Stimulated activated CD4-positive, alpha-beta T cell treated with anti-CD3 and anti-CD28 coated beads, Interleukin-4, amount 100 ng/mL, for 24 hours (primary cell): ENCODE results near the gene OLR1.

Experiments used
- DNase-seq: peaks from one replicate; pipeline ENCODE4 v3.0.0-alpha.2; 2020

OLR1 gene

DNA sequence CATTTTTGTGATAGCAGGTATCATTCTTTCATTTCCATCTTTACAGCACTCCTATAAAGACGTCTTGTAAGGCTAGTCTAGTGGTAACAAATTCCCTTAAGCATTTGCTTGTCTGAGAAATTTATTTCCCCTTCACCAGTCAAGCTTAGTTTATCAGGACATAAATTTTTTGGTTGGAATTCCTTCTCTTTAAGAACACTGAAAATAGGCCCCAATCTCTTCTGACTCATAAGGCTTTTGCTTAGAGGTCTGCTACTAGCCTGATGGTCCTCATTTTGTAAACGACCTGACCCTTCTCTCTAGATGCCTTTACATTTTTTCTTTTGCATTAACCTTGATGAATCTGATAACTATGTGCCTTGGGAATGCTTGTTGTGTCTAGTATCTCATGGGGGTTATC lies 20.3 kb downstream of the OLR1 start:
- no peak for DNase-seq

DNA sequence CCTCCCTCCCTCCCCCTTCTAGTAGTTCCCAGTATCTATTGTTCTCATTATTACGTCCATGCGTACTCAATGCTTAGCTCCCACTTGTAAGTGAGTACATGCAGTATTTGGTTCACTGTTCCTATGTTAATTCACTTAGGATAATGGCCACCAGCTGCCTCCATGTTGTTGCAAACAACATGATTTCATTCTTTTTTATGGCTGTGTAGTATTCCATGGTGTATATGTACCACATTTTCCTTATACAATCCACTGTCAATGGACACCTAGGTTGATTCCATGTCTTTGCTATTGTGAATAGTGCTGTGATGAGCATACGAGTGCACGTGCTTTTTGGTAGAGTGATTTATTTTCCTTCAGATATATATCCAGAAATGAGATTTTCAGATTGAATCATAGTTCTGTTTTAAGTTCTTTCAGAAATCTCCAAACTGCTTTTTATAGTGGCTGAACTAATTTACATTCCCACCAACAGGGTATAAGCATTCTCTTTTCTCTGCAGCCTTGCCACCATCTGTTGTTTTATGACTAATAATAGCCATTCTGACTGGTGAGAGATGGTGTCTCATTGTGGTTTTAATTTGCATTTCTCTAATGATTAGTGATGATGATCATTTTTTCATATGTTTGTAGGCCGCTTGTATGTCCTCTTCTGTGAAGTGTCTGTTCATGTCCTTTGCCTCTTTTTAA lies 24.1 kb downstream of the OLR1 start:
- no peak for DNase-seq

DNA sequence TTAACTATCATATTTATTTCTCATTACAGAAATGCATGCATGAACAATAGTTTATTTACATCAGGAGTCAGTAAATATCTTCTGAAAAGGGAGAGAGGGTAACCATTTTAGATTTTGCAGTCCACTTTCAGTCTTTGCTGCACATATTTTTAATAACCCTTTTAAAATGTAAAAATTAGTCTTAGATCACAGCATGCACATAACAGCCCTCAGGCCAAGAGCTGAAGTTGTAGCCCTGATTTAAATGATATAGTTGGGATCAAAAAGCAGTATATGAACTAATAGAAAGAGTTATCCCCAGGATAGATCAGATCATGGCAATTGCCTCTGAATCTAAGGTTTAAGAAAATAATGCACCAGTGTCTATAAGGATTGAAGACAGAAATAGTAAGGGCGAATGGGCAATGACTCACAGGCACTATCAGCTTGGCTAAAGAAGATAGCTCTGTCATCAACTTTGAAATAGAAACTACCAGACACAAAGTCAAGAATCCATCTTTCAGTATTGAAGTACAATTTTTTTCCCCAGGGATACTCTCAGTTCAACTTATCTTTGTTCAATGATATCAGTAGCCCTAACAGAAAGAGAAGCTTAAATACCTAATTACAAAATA lies 28.8 kb downstream of the OLR1 start:
- no peak for DNase-seq

DNA sequence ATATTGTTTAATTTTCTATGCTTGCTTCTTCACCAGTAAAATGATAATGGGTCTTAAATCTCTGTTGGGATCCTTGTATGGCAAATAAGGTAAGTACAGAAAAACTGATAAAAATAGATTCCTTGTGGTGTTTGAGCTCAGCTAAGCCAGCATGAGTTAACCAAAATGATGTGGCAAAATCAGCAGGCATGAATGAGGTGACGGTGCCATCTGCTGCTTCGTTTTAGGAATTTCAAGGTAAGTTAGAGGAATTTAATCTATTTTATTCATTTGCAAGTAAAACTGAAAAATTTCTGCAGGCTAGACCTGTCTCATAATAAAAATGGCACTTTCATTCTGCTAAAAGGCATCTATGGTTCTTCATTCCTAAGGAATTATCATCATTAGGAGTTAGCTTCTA lies 31.9 kb downstream of the OLR1 start:
- DNase-seq = peak; percentile 55

DNA sequence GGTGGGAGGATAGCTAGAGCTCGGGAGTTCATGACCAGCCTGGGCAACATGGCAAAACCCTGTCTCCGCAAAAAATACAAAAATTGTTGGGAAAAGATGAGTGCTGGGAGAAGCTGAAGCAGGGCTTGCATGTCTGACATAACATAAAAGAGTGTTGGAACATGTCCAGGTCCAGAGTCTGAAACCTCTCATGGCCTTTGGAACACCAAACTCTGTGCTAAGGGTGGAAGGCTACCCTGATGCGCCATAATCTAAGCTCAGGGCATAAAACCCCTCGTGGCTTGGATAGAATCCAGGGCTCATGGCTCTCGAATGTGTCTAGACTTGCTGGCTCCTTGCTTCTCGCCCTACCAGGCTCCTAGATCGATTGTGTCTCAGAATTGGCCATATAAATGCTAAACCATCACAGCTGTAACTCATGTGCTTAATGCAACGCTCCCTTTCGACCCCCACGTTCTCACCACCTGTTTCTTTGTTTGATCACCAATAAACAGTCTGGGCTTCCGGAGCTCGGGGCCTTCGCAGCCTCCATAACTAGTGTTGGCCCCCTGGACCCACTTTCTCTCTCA lies 35.2 kb downstream of the OLR1 start:
- DNase-seq = no peak

DNA sequence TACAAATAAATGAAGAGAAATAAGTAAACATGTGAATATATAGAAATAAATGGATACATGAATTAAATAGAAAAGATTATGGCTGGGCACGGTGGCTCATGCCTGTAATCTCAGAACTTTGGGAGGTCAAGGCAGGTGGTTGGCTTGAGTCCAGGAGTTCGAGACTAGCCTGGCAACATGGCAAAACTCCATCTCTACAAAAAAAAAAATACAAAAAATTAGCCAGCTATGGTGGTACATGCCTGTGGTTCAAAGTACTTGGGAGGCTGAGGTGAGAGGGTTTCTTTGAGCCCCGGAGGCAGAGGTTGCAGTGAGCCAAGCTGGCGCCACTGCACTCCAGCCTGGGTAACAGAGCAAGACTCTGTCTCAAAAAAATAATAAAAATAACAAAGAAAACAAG lies 36.8 kb downstream of the OLR1 start:
- no peak for DNase-seq

DNA sequence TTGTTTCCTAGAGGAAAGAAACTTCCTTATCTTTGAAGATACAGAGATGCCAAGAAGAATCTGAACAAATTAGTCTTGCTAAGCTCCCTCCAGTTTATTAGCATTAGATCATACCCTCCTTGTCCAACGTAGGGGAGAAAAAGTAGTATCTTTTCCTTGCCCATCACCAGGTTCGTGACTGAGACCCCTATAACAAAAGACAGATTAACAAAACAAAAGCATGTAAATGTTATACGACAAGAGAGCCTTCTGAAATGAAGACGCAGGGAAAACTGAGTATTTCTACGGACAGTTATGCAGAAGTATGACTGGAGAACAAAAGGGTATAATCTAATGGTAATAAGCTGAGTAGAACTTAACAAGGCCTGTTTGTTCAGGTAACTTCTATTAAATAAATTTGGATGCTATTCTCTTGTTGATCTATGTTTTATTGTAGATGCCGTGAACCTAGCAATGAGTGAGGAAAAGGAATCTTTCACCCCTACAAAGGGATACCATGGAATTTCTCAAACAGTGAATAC lies 39.0 kb downstream of the OLR1 start:
- DNase-seq = no peak

DNA sequence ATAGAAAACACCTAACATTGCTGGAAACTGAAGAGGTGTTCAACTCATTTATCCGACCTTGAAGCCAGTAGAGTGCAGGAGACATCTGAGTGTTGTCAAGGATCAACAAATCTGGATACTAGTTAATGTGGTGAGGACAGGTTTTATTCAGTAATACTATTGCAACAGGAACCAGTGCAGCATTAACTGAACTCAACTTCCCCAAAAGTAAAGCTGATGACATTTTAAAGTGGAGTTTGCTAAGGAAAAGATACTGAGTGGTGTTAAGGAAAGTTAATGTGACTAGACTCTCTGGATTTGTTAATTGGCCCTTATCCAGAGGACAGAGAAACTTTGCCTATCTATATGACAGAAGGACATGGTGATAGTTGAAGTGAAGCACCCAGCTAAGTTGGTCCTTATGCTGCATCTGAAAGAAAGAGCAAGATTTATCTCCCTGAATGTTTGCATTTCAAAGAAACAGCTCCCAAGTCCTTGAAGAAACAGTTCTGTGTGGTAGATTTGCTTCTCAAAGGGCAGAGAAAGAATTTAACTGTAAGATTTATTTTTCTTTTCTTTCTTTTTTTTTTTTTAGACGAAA lies 40.7 kb downstream of the OLR1 start:
- DNase-seq = no peak

DNA sequence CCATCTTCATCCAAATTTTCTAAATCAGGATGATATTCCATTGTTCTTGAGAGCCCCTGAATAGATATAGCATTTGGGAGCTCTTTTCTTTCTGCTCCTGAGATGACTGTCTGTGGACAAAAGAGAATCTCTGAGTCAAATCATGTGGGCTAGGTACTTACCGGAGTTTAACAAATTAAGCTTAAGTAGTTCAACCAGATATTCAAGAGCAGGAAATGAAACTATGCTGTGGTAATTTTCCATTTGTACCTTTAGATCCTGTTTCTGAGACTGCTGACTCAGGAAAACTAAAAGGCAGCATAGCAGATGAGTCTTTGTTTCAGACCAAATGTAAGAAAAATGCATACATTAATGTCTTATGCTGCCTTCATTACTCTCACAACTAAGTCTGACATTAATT lies 41.9 kb downstream of the OLR1 start, which contains the start of gene CLEC7A:
CLEC7A (minus strand) TSS at position 158 of the 400 bp plus-strand sequence; CDS start at position 41, 117 bp downstream.
- DNase-seq = no peak

DNA sequence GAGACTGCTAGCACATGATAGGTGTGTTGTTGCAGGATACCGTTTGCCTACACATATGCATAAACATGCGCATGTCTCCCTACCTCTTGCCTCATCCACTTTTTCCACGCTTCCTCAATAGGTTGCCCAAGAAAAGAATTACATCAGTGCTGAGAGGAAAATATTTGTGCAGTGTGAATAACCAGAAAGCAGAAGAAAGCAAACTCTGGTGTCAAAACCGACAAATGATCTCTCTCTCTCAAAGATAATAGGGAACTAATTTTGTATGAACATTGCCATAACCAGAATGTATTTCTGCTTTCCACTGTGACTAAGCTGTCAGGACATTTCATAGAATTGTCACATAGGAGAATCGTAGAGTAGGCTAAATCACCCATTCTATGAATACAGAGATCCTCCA lies 43.2 kb downstream of the OLR1 start:
- DNase-seq = no peak

DNA sequence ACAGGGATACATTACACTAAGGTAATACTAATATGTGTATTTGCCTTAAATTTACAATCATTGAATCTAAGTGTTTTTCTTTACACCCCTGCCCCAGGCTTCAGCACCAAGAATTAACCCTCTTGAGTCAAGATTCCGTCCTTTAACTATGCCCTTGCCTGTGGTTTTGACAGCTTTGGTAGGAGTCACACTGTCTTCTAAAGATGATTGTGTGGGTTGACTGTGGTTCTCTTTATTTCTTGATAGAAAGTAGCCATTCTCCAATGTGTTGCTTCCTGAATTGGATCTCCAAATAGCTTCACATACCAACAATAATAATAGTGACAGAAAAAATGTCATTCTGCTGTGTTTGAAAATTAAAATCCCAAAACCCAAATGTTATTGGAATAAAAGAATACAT lies 45.5 kb downstream of the OLR1 start:
- DNase-seq = no peak

DNA sequence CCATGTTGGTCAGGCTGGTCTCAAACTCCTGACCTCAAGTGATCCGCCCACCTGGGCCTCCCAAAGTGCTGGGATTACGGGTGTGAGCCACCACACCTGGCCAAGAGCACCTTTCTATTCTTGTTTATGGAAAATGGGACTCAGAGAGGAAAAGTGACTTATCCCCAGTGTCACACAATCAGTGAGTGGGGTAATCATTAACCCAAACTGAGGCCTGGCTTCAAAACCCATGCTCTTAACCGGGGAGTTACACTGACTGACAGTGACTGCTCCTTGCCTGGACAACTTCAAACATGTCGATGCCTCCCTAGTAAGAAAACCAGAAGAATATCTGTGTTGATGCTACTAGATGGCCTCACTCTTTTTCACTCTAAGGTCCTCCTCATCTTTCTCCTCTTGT lies 49.2 kb downstream of the OLR1 start:
- DNase-seq = no peak

DNA sequence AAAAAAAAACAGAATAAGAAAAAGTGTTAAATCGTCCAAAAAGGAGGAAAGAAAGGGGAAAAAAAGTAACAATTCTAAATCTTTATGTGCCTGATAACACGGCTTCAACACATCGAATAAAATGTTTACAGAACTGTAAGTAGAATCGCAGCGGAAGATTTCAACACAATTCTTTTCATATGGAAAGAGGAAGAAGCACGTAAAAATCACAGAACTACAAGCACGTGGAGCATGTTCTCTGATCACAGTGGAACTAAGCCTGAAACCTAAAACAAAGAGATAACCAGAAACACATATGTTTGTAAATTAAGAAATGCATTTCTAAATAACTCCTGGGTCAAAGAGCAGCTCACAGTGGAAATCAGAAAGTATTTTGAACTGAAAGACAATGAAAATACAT lies 50.7 kb downstream of the OLR1 start:
- DNase-seq = no peak

DNA sequence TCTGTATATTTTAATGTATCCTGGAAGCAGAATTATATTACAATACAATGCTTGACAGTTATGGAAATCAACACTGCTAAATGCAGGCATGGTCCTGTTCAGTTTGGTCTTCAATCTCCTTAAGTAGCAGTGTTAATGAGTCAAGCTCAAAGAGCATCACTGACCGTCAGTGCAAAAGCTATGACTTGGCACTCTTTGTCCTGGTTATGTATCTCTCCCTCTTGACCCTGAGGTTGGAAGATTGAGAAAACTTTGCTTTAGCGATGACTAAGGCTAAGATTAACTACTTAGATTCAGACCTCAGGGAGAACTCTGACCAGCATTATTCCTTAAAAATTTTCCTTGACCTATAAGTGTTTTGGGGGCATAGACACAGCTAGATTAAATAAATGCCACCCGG lies 52.9 kb downstream of the OLR1 start:
- no peak for DNase-seq

DNA sequence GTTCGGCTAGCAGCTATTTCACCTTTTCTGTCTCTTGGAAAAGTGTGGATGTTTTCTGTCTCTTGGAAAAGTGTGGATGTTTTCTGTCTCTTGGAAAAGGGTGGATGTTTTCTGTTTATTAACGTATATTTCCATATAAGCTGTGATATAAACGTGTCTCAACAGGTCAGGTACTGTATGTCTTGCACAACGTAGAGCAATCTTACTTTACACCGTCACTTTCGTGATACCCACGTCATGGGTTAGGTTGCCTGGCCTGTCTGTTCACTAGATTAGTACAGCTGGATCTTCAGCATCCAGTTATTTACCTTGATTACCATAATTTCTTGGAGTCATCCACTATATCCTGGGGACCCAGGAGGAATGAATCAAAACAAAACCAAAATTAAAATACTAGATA lies 56.0 kb downstream of the OLR1 start:
- no peak for DNase-seq

DNA sequence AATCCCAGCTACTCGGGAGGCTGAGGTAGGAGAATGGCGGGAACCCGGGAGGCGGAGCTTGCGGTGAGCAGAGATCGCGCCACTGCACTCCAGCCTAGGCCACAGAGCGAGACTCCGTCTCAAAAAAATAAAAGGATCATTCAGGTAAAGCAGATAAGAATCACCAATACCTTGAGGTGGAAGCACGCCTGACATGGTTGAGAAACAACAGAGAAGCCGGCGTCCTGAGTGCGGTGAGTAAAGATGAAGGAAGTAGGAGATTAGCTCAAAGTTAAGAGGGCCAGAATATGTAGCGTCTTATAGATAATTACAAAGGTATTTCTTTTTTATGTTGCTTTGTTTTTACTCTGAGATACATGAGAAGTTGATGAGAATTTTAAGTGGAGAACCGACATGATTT lies 56.6 kb downstream of the OLR1 start:
- no peak for DNase-seq

DNA sequence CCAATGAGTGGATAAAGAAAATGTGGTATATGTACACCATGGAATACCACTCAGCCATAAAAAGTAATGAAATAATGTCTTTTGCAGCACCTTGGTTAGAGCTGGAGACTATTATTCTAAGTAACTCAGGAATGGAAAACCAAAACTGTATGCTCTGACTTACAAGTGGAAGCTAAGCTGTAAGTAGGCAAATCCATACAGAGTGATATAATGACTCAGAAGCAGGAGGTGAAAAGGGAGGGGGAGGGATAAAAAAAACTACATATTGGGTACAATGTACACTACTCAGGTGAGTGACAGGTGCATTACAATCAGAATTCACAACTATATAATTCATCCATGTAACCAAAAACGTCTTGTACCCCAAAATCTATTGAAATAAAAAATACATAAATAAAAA lies 58.0 kb downstream of the OLR1 start:
- DNase-seq = no peak

DNA sequence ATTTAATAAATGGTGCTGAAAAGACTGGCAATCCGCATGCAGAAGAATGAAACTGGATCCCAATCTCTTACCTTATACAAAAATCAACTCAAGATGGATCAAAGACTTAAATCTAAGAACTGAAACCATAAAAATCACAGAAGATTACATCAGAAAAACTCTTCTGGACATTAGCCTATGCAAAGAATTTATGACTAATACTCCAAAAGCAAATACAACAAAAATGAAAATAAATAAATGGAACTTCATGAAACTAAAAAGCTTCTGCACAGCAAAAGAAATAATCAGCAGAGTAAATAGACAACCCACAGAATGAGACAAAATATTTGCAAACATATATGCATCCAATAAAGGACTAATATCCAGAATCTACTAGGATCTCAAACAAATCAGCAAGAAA lies 58.9 kb downstream of the OLR1 start:
- DNase-seq = no peak

DNA sequence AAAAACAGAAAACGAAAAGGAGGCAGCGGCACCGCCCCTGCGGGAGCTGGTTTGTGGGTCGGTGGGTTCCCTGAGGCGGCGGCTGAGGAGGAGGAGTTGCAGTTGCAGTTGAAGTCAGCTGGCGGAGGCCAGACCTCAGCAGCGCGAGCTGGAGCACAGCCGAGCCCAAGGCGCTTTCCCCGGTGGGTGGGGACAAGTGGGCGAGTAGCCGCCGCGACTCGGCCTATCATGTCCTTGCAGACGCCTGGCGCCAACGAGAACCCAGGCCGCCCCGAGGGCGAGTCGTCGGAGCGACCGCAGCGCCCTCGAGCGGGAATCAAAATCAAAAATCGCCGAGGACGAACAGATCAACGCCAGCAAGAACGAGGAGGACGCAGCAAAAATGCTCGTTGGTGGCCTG lies 60.5 kb downstream of the OLR1 start:
- no peak for DNase-seq

DNA sequence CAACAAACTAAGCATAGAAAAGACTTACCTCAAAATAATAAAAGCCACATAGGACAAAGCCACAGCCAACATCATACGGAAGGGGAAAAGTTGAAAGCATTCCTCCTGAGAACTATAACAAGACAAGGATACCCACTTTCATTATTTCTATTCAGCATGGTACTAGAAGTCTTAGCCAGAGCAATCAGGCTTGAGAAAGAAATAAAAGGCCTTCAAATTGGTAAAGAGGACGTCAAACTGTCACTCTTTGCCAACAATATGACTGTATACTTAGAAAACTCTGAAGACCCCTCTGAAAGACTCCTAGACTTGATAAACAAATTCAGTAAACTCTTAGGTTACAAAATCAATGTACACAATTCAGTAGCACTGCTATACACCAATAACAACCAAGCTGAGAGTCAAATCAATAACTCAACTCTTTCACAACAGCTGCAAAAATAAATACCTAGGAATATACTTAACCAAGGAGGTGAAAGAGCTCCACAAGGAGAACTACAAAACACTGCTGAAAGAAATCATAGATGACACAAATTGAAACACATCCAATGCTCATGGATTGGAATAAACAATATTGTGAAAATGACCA lies 61.6 kb downstream of the OLR1 start:
- DNase-seq = no peak
